ENCODE results near the gene ELK4.

ELK4 gene

GRCh38 chr1:205596876-205597275 is 34.9 kb downstream of the ELK4 start:
- Histone ChIP-seq H3K4me3 (ENCODE audit: low read depth, low read length) (no peak overlapping the region), H3K36me3 (peaks cover 10% of the 10 kb centered on the region; the same call in 1 of the 2 replicates), H3K27ac (no peak overlapping the region), H3K27me3 (ENCODE audit: insufficient read depth, low read depth, severe bottlenecking) (peaks cover 21% of the 10 kb centered on the region), H3K9me3 (ENCODE audit: severe bottlenecking) (no peaks in the 10 kb centered on the region)
- TF ChIP-seq CTCF (IDR thresholded peaks at IDR 0.05; ENCODE audit: low read depth, low read length) = no peak
- no peak for DNase-seq

- Histone ChIP-seq H3K9me3 (ENCODE audit: severe bottlenecking) (no peaks in the 10 kb centered on the region), H3K36me3 (peaks cover 10% of the 10 kb centered on the region; the same call in 1 of the 2 replicates), H3K27ac (no peak overlapping the region), H3K4me3 (ENCODE audit: low read depth, low read length) (no peak overlapping the region), H3K27me3 (ENCODE audit: insufficient read depth, low read depth, severe bottlenecking) (peaks cover 30% of the 10 kb centered on the region)
- no peak for TF ChIP-seq CTCF (IDR thresholded peaks at IDR 0.05; ENCODE audit: low read depth, low read length)
- DNase-seq = no peak
These were observed 36.0 kb downstream of the ELK4 start for GRCh38 chr1:205595861-205596260.

- no peak for TF ChIP-seq CTCF (IDR thresholded peaks at IDR 0.05; ENCODE audit: low read depth, low read length)
- Histone ChIP-seq H3K27me3 (ENCODE audit: insufficient read depth, low read depth, severe bottlenecking) (peaks cover 34% of the 10 kb centered on the region), H3K9me3 (ENCODE audit: severe bottlenecking) (no peaks in the 10 kb centered on the region), H3K27ac (no peak overlapping the region), H3K4me3 (ENCODE audit: low read depth, low read length) (no peak overlapping the region), H3K36me3 (peaks cover 10% of the 10 kb centered on the region; the same call in 1 of the 2 replicates)
- DNase-seq = no peak
These were observed 36.4 kb downstream of the ELK4 start for GRCh38 chr1:205595435-205595834.

GRCh38 chr1:205594846-205595245 is 37.0 kb downstream of the ELK4 start:
- no peak overlapping the region for H3K4me3 ChIP-seq (ENCODE audit: low read depth, low read length)
- TF ChIP-seq CTCF (IDR thresholded peaks at IDR 0.05; ENCODE audit: low read depth, low read length) = no peak
- H3K27ac ChIP-seq = no peak overlapping the region
- DNase-seq = no peak
- no peaks in the 10 kb centered on the region for H3K9me3 ChIP-seq (ENCODE audit: severe bottlenecking)
- H3K36me3 ChIP-seq = peaks cover 4% of the 10 kb centered on the region; the same call in 1 of the 2 replicates
- peaks cover 40% of the 10 kb centered on the region for H3K27me3 ChIP-seq (ENCODE audit: insufficient read depth, low read depth, severe bottlenecking)

- Histone ChIP-seq H3K4me3 (ENCODE audit: low read depth, low read length) (no peak overlapping the region), H3K9me3 (ENCODE audit: severe bottlenecking) (no peaks in the 10 kb centered on the region), H3K27me3 (ENCODE audit: insufficient read depth, low read depth, severe bottlenecking) (peaks cover 47% of the 10 kb centered on the region), H3K27ac (no peak overlapping the region), H3K36me3 (no peaks in the 10 kb centered on the region; the same call in 1 of the 2 replicates)
- TF ChIP-seq CTCF (IDR thresholded peaks at IDR 0.05; ENCODE audit: low read depth, low read length) = no peak
- DNase-seq = no peak
These were observed 37.8 kb downstream of the ELK4 start for GRCh38 chr1:205593967-205594366.

- no peak overlapping the region for H3K4me3 ChIP-seq (ENCODE audit: low read depth, low read length)
- no peak overlapping the region for H3K27ac ChIP-seq
- TF ChIP-seq CTCF (IDR thresholded peaks at IDR 0.05; ENCODE audit: low read depth, low read length) = no peak
- H3K27me3 ChIP-seq (ENCODE audit: insufficient read depth, low read depth, severe bottlenecking) = peaks cover 51% of the 10 kb centered on the region
- no peaks in the 10 kb centered on the region; the same call in 1 of the 2 replicates for H3K36me3 ChIP-seq
- no peak for DNase-seq
- no peaks in the 10 kb centered on the region for H3K9me3 ChIP-seq (ENCODE audit: severe bottlenecking)
These were observed 38.3 kb downstream of the ELK4 start for GRCh38 chr1:205593532-205593931.
